Neutrophil (primary cell): ENCODE results near the gene SAMHD1.

Source experiments
- H3K27ac ChIP-seq: fragments of 200-600 bp; sonication (generic); 2 replicates; pipeline ENCODE4 v1.5.1; 2016; ENCODE audit warnings: mild to moderate bottlenecking, moderate library complexity
- H3K27me3 ChIP-seq: fragments of 200-600 bp; sonication (generic); 2 replicates; pipeline ENCODE4 v1.6.0; 2016; ENCODE audit warnings: mild to moderate bottlenecking
- H3K36me3 ChIP-seq: fragments of 200-600 bp; sonication (generic); 2 replicates; pipeline ENCODE4 v1.5.1; 2017
- H3K4me1 ChIP-seq, 2 experiments: fragments of 200-600 bp in 1 of 2; sonication (generic) in 1 of 2; 1 replicate in 1 of 2; 2 replicates in 1 of 2; pipeline versions ENCODE4 v1.5.1 to v1.6.1; 2013 to 2016; ENCODE audit warnings: low read depth in 1 of 2, low read length in 1 of 2, mild to moderate bottlenecking in 1 of 2, moderate library complexity in 1 of 2; ENCODE audit not compliant: control insufficient read depth in 1 of 2, insufficient read depth in 1 of 2
- H3K4me3 ChIP-seq, 2 experiments: fragments of 200-600 bp in 1 of 2; sonication (generic) in 1 of 2; 1 replicate in 1 of 2; 2 replicates in 1 of 2; pipeline ENCODE4 v1.5.1; 2013 to 2016; ENCODE audit warnings: low read depth in 1 of 2, low read length in 1 of 2, mild to moderate bottlenecking in 1 of 2, moderate library complexity in 1 of 2
- H3K9me3 ChIP-seq: fragments of 200-600 bp; sonication (generic); 2 replicates; pipeline ENCODE4 v1.5.1; 2016
- TF ChIP-seq, protein P1 (sequence below): fragments of 200-600 bp; sonication (generic); IDR thresholded peaks from 2 replicates; pipeline ENCODE4 v1.5.1; 2016; ENCODE audit warnings: antibody characterized with exemption

Gene SAMHD1

DNA sequence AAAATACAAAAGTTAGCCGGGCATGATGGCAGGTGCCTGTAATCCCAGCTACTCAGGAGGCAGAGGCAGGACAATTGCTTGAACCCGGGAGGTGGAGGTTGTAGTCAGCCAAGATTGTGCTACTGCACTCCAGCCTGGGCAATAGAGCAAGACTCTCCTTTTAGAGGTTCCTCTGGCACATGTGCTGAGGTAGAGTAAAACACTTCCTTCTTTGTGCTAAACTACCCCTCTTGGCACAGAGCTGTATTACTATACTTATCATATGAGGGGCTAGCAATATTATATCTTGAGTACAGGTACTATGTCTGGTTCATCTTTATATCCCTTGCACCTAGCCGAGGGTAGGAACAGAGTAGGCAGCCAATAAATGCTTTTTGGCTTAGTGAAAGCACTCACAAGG is 40.2 kb upstream of the SAMHD1 start:
- no peak overlapping the region for H3K4me3 ChIP-seq
- no peaks in the 10 kb centered on the region for H3K9me3 ChIP-seq
- H3K27me3 ChIP-seq: no peaks in the 10 kb centered on the region
- no peak overlapping the region for H3K27ac ChIP-seq
- TF ChIP-seq, protein P1, sequence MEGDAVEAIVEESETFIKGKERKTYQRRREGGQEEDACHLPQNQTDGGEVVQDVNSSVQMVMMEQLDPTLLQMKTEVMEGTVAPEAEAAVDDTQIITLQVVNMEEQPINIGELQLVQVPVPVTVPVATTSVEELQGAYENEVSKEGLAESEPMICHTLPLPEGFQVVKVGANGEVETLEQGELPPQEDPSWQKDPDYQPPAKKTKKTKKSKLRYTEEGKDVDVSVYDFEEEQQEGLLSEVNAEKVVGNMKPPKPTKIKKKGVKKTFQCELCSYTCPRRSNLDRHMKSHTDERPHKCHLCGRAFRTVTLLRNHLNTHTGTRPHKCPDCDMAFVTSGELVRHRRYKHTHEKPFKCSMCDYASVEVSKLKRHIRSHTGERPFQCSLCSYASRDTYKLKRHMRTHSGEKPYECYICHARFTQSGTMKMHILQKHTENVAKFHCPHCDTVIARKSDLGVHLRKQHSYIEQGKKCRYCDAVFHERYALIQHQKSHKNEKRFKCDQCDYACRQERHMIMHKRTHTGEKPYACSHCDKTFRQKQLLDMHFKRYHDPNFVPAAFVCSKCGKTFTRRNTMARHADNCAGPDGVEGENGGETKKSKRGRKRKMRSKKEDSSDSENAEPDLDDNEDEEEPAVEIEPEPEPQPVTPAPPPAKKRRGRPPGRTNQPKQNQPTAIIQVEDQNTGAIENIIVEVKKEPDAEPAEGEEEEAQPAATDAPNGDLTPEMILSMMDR: no peak
- H3K4me1 ChIP-seq: peaks cover 5 to 7% of the 10 kb centered on the region in 2 experiments
- peaks cover 15% of the 10 kb centered on the region for H3K36me3 ChIP-seq

DNA sequence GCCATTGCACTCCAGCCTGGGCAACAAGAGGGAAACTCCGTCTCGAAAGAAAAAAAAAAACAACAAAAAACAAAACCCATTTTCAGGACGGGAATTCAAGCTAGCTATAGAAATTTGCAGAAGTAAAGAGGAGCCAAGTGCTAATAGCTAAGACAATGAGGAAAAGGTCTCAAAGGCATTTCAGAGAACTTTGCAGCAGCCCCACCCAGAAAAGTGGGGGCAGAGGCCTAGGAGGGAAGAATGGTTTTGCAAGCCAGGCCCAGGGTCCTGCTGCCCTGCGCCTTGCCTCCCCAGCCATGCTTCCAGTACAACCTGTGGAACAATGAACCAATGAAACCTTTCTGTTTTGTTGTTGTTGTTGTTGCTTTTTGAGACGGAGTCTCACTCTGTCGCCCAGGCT is 38.3 kb upstream of the SAMHD1 start:
- no peak overlapping the region for H3K4me3 ChIP-seq
- TF ChIP-seq, protein P1: no peak
- no peaks in the 10 kb centered on the region for H3K9me3 ChIP-seq
- H3K27ac ChIP-seq: no peak overlapping the region
- no peaks in the 10 kb centered on the region for H3K27me3 ChIP-seq
- H3K36me3 ChIP-seq: peaks cover 2% of the 10 kb centered on the region
- peaks cover 5 to 7% of the 10 kb centered on the region in 2 experiments for H3K4me1 ChIP-seq

DNA sequence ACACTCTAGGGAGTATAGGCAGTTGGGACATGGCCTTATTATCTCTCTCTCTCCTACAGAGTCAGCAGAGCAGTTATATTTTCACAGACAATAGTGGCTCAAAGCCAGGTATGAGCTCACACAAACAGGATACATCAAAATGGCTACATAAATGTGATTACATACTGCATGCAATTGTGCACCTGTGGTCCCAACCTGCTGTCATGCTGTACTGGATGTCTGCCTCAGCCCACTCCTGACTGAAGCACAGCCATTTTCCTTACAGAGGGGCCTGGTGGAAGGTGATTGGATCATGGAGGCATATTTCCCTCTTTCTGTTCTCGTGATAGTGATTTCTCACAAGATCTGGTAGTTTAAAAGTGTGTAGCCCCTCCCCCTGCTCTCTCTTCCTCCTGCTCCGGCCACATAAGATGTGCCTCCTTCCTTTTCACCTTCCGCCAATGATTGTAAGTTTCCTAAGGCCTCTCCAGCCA is 37.0 kb upstream of the SAMHD1 start:
- no peaks in the 10 kb centered on the region for H3K9me3 ChIP-seq
- H3K4me3 ChIP-seq: no peak overlapping the region
- H3K27me3 ChIP-seq: no peaks in the 10 kb centered on the region
- H3K36me3 ChIP-seq: no peaks in the 10 kb centered on the region
- TF ChIP-seq, protein P1: no peak
- peaks cover 5 to 7% of the 10 kb centered on the region in 2 experiments for H3K4me1 ChIP-seq
- H3K27ac ChIP-seq: no peak overlapping the region

DNA sequence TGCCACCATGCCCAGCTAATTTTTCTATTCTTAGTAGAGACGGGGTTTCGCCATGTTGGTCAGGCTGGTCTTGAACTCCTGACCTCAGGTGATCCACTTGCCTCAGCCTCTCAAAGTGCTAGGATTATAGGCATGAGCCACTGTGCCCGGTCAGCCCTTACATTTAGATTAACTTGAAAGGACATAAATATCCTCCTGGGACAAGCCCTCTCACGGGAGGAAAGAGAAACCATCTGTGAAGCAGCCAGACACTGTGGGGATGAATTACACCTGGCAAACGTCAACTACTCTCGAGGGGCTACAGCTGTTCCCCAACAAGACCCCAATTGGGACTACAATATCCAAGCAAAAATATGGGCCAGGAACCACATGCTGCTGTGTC is 32.7 kb upstream of the SAMHD1 start:
- Histone ChIP-seq H3K27me3 (no peaks in the 10 kb centered on the region), H3K36me3 (no peaks in the 10 kb centered on the region), H3K9me3 (no peaks in the 10 kb centered on the region), H3K4me1 (peaks cover 5 to 7% of the 10 kb centered on the region in 2 experiments), H3K27ac (no peak overlapping the region), H3K4me3 (no peak overlapping the region)
- TF ChIP-seq, protein P1: no peak

DNA sequence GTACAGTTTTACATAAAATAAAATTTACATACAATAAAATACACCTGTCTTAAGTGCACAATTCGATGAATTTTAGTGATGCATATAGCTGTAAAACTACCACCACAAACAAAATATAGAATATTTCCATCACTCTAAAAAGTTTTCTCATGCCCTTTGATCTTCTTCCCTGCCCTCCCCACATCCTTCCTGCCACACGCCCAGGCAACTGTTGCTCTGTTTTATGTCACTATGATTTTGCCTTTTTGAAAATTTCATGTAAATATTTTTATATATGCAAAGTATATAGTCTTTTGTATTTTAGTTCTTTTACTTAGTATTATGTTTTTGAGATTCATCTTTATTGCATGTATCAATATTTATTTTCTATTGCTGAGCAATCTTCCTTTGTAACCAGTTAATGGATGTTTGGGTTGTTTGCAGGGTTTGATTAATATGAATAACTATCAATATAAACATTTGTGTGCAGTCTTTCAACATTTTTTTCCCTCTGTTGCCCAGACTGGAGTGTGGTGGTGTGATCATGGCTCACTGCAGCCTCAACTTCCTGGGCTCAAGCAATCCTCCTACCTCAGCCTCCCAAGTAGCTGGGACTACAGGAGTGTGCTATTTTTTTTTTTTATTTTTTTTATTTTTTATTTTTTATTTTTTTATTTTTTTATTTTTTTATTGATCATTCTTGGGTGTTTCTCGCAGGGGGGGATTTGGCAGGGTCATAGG is 23.8 kb upstream of the SAMHD1 start:
- no peaks in the 10 kb centered on the region for H3K9me3 ChIP-seq
- no peaks in the 10 kb centered on the region for H3K4me1 ChIP-seq
- TF ChIP-seq, protein P1: no peak
- no peak overlapping the region for H3K27ac ChIP-seq
- no peaks in the 10 kb centered on the region for H3K27me3 ChIP-seq
- H3K4me3 ChIP-seq: no peak overlapping the region
- no peaks in the 10 kb centered on the region for H3K36me3 ChIP-seq
